Measurements from ENCODE around the gene GLIPR2.
"Not testable (repeated sequence)": the region's sequence is repeated elsewhere in the genome, so short reads cannot be mapped to it uniquely, and the experiment has no call there.

Gene GLIPR2

GRCh38 chr9:36136272-36136893, at the start of gene GLIPR2:
Gene GLIPR2, plus strand, starts transcription at chr9:36136733. Its CDS starts 46 bp downstream, at chr9:36136779.
- peak; percentile 79 for DNase-seq

GRCh38 chr9:36087054-36087453, 49.5 kb upstream of the GLIPR2 start:
- DNase-seq, result not testable (repeated sequence)

GRCh38 chr9:36088020-36088419, 48.5 kb upstream of the GLIPR2 start:
- no peak for DNase-seq

- no peak for DNase-seq
Measured at GRCh38 chr9:36091026-36091953, 45.2 kb upstream of the GLIPR2 start.

GRCh38 chr9:36092014-36092413, 44.5 kb upstream of the GLIPR2 start:
- DNase-seq, result no peak

- peak; percentile 44 for DNase-seq
Measured at GRCh38 chr9:36092509-36093215, 43.9 kb upstream of the GLIPR2 start.

- DNase-seq, result no peak
Measured at GRCh38 chr9:36093384-36093783, 43.1 kb upstream of the GLIPR2 start.

- DNase-seq, result no peak
Measured at GRCh38 chr9:36099718-36100117, 36.8 kb upstream of the GLIPR2 start.

GRCh38 chr9:36100532-36100931, 36.0 kb upstream of the GLIPR2 start:
- DNase-seq, result no peak

GRCh38 chr9:36101916-36102741, 34.4 kb upstream of the GLIPR2 start:
- DNase-seq, result no peak

- peak; percentile 89 for DNase-seq
Measured at GRCh38 chr9:36102742-36103495, 33.6 kb upstream of the GLIPR2 start.

- DNase-seq, result no peak
Measured at GRCh38 chr9:36109071-36109470, 27.5 kb upstream of the GLIPR2 start.

GRCh38 chr9:36110434-36110833, 26.1 kb upstream of the GLIPR2 start:
- no peak for DNase-seq

- no peak for DNase-seq
Measured at GRCh38 chr9:36112516-36112915, 24.0 kb upstream of the GLIPR2 start.

GRCh38 chr9:36113999-36114398, 22.5 kb upstream of the GLIPR2 start:
- DNase-seq, result no peak

GRCh38 chr9:36116593-36116992, 19.9 kb upstream of the GLIPR2 start:
- DNase-seq, result no peak

- no peak for DNase-seq
Measured at GRCh38 chr9:36118201-36118600, 18.3 kb upstream of the GLIPR2 start.

- no peak for DNase-seq
Measured at GRCh38 chr9:36118706-36119105, 17.8 kb upstream of the GLIPR2 start.

- no peak for DNase-seq
Measured at GRCh38 chr9:36119476-36119875, 17.1 kb upstream of the GLIPR2 start.

GRCh38 chr9:36120705-36121104, 15.8 kb upstream of the GLIPR2 start:
- DNase-seq, result no peak

- no peak for DNase-seq
Measured at GRCh38 chr9:36121971-36122370, 14.6 kb upstream of the GLIPR2 start.

GRCh38 chr9:36123515-36123914, 13.0 kb upstream of the GLIPR2 start:
- DNase-seq, result no peak

Measured in activated naive CD4-positive, alpha-beta T cell treated with anti-CD3 and anti-CD28 coated beads, Interleukin-2, amount 50 U/mL, for 16 hours (primary cell).